HEK293 (cell line): Measurements from ENCODE around the gene TNS4.

Experiments
- MEIS1 ChIP-seq: sonication (generic); formaldehyde crosslinking; IDR thresholded peaks from 2 replicates; pipeline ENCODE4 v1.8.1; 2022; ENCODE audit warnings: missing genetic modification reagents, mild to moderate bottlenecking, borderline replicate concordance
- ZNF138 ChIP-seq: fragments of 450-650 bp; formaldehyde crosslinking; IDR thresholded peaks from 2 replicates; pipeline ENCODE4 v1.5.1; 2016; ENCODE audit warnings: missing biosample characterization, missing genetic modification characterization, borderline replicate concordance
- ZNF549 ChIP-seq: fragments of 450-650 bp; IDR thresholded peaks from 2 replicates; pipeline ENCODE4 v1.5.1; 2018; ENCODE audit warnings: missing biosample characterization, missing genetic modification characterization, mild to moderate bottlenecking, inconsistent platforms, moderate library complexity
- ZNF664 ChIP-seq: fragments of 450-650 bp; formaldehyde crosslinking; IDR thresholded peaks from 2 replicates; pipeline ENCODE4 v1.5.1; 2016; ENCODE audit warnings: missing biosample characterization, missing genetic modification characterization
- TF ChIP-seq, protein P1 (sequence below): fragments of 450-650 bp; formaldehyde crosslinking; IDR thresholded peaks from 2 replicates; pipeline ENCODE4 v1.5.1; 2016; ENCODE audit warnings: missing biosample characterization, missing genetic modification characterization, low read depth
- TF ChIP-seq, protein P2 (sequence below): fragments of 450-650 bp; formaldehyde crosslinking; IDR thresholded peaks from 2 replicates; pipeline ENCODE4 v1.5.1; 2016; ENCODE audit warnings: missing biosample characterization, missing genetic modification characterization
- TF ChIP-seq, protein P3 (sequence below): fragments of 450-650 bp; formaldehyde crosslinking; IDR thresholded peaks from 2 replicates; pipeline ENCODE4 v1.5.1; 2016; ENCODE audit warnings: missing biosample characterization, missing genetic modification characterization
- TF ChIP-seq, protein P4 (sequence below): IDR thresholded peaks from 2 replicates; pipeline ENCODE4 v1.6.1; 2011; ENCODE audit warnings: mild to moderate bottlenecking, low read depth, low read length, borderline replicate concordance
- TF ChIP-seq, protein P5 (sequence below): fragments of 450-650 bp; formaldehyde crosslinking; IDR thresholded peaks from 2 replicates; pipeline ENCODE4 v1.5.1; 2016; ENCODE audit warnings: missing biosample characterization, missing genetic modification characterization

DNA sequence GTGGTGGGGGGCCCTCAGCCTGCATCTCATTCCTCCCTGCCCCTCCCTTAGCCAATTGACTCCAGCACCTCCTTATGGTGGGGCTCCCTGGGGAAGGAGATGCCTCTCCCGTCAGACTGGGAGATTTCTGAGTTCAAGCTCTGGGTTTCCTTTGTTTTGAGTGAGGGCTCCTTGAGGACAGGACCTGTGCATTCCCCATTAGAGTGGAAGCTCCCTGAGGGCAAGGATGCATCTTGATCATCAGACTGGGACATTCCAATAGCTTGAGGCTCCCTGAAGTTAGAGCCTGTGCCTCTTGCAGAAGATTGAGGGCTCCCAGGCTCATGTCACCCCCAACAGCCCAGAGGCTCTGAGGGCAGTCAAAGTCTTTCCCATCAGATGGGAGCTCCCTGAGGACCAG is 23.6 kb downstream of the TNS4 start:
- TF ChIP-seq, protein P1, sequence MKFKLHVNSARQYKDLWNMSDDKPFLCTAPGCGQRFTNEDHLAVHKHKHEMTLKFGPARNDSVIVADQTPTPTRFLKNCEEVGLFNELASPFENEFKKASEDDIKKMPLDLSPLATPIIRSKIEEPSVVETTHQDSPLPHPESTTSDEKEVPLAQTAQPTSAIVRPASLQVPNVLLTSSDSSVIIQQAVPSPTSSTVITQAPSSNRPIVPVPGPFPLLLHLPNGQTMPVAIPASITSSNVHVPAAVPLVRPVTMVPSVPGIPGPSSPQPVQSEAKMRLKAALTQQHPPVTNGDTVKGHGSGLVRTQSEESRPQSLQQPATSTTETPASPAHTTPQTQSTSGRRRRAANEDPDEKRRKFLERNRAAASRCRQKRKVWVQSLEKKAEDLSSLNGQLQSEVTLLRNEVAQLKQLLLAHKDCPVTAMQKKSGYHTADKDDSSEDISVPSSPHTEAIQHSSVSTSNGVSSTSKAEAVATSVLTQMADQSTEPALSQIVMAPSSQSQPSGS (tag by site-specific recombination), result no peak
- TF ChIP-seq, protein P2, sequence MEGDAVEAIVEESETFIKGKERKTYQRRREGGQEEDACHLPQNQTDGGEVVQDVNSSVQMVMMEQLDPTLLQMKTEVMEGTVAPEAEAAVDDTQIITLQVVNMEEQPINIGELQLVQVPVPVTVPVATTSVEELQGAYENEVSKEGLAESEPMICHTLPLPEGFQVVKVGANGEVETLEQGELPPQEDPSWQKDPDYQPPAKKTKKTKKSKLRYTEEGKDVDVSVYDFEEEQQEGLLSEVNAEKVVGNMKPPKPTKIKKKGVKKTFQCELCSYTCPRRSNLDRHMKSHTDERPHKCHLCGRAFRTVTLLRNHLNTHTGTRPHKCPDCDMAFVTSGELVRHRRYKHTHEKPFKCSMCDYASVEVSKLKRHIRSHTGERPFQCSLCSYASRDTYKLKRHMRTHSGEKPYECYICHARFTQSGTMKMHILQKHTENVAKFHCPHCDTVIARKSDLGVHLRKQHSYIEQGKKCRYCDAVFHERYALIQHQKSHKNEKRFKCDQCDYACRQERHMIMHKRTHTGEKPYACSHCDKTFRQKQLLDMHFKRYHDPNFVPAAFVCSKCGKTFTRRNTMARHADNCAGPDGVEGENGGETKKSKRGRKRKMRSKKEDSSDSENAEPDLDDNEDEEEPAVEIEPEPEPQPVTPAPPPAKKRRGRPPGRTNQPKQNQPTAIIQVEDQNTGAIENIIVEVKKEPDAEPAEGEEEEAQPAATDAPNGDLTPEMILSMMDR (tag by site-specific recombination), result no peak
- TF ChIP-seq ZNF664 (tag by site-specific recombination) (no peak), ZNF138 (tag by site-specific recombination) (no peak), MEIS1 (CRISPR knock-in tag) (no peak), ZNF549 (no peak)
- TF ChIP-seq, protein P3, sequence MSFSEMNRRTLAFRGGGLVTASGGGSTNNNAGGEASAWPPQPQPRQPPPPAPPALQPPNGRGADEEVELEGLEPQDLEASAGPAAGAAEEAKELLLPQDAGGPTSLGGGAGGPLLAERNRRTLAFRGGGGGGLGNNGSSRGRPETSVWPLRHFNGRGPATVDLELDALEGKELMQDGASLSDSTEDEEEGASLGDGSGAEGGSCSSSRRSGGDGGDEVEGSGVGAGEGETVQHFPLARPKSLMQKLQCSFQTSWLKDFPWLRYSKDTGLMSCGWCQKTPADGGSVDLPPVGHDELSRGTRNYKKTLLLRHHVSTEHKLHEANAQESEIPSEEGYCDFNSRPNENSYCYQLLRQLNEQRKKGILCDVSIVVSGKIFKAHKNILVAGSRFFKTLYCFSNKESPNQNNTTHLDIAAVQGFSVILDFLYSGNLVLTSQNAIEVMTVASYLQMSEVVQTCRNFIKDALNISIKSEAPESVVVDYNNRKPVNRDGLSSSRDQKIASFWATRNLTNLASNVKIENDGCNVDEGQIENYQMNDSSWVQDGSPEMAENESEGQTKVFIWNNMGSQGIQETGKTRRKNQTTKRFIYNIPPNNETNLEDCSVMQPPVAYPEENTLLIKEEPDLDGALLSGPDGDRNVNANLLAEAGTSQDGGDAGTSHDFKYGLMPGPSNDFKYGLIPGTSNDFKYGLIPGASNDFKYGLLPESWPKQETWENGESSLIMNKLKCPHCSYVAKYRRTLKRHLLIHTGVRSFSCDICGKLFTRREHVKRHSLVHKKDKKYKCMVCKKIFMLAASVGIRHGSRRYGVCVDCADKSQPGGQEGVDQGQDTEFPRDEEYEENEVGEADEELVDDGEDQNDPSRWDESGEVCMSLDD (tag by site-specific recombination), result no peak
- TF ChIP-seq, protein P4, sequence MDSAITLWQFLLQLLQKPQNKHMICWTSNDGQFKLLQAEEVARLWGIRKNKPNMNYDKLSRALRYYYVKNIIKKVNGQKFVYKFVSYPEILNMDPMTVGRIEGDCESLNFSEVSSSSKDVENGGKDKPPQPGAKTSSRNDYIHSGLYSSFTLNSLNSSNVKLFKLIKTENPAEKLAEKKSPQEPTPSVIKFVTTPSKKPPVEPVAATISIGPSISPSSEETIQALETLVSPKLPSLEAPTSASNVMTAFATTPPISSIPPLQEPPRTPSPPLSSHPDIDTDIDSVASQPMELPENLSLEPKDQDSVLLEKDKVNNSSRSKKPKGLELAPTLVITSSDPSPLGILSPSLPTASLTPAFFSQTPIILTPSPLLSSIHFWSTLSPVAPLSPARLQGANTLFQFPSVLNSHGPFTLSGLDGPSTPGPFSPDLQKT, result no peak
- TF ChIP-seq, protein P5, sequence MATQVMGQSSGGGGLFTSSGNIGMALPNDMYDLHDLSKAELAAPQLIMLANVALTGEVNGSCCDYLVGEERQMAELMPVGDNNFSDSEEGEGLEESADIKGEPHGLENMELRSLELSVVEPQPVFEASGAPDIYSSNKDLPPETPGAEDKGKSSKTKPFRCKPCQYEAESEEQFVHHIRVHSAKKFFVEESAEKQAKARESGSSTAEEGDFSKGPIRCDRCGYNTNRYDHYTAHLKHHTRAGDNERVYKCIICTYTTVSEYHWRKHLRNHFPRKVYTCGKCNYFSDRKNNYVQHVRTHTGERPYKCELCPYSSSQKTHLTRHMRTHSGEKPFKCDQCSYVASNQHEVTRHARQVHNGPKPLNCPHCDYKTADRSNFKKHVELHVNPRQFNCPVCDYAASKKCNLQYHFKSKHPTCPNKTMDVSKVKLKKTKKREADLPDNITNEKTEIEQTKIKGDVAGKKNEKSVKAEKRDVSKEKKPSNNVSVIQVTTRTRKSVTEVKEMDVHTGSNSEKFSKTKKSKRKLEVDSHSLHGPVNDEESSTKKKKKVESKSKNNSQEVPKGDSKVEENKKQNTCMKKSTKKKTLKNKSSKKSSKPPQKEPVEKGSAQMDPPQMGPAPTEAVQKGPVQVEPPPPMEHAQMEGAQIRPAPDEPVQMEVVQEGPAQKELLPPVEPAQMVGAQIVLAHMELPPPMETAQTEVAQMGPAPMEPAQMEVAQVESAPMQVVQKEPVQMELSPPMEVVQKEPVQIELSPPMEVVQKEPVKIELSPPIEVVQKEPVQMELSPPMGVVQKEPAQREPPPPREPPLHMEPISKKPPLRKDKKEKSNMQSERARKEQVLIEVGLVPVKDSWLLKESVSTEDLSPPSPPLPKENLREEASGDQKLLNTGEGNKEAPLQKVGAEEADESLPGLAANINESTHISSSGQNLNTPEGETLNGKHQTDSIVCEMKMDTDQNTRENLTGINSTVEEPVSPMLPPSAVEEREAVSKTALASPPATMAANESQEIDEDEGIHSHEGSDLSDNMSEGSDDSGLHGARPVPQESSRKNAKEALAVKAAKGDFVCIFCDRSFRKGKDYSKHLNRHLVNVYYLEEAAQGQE, result no peak
